GM18909 (cell line): ENCODE measurements around the gene EMILIN2.
"Not testable (repeated sequence)": the region's sequence is repeated elsewhere in the genome, so short reads cannot be mapped to it uniquely, and the experiment has no call there.

ENCODE experiments used
- ATAC-seq: cut with Tn5 transposase; IDR thresholded peaks from one replicate; pipeline ENCODE4 v1.9.1; 2021; ENCODE audit warnings: mild to moderate bottlenecking; ENCODE audit not compliant: unreplicated experiment, poor library complexity

EMILIN2 gene

GRCh38 chr18:2846636-2847316 is at the start of gene EMILIN2:
Gene EMILIN2 (plus strand): TSS chr18:2847006. CDS start chr18:2847189, 183 bp downstream.
- ATAC-seq, result peak; percentile 60

GRCh38 chr18:2797951-2798350 is 48.9 kb upstream of the EMILIN2 start:
- ATAC-seq, result peak; percentile 71

DNA sequence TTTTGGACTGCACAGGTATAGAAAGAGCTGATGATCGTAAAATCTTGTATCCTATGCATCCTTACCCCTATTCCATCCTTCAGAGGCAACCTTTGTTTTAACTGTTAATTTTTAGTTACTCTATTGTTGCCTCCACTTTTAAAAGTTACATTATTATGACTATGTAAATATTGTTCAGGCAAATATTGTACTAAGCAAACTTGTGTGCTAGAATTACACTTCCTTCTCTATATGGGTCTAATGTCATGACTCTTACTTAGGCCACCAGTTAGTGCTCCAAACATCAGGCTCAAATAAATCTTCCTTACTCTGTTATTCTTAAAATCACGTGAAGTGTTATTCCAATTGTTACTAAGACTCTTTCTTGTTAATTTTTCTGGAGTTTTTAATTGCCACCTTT is 47.4 kb upstream of the EMILIN2 start:
- no peak for ATAC-seq

GRCh38 chr18:2805970-2806943 is 40.5 kb upstream of the EMILIN2 start:
- no peak for ATAC-seq

DNA sequence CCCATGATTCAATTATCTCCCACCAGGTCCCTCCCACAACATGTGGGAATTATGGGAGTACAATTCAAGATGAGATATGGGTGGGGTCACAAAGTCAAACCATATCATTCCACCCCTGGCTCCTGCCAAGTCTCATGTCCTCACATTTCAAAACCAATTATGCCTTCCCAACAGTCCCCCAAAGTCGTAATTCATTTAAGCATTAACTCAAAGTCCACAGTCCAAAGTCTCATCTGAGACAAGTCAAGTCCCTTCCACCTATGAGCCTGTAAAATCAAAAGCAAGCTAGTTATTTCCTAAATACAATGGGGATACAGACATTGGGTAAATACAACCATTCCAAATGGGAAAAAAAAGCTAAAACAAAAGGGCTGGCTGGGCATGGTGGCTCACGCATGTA is 38.2 kb upstream of the EMILIN2 start:
- not testable (repeated sequence) for ATAC-seq

DNA sequence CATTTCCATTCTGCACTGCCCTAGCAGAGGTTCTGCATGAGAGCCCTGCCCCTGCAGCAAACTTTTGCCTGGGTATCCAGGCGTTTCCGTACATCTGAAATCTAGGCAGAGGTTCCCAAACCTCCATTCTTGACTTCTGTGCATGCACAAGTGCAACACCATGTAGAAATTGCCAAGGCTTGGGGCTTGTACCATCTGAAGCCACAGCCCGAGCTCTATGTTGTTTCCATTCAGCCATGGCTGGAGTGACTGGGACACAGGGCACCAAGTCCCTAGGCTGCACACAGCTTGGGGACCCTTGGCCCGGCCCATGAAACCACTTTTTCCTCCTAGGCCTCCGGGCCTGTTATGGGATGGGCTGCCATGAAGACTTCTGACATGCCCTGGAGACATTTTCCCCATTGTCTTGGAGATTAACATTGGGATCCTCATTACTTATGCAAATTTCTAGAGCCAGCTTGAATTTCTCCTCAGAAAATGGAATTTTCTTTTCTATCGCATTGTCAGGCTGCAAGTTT is 37.1 kb upstream of the EMILIN2 start:
- not testable (repeated sequence) for ATAC-seq

DNA sequence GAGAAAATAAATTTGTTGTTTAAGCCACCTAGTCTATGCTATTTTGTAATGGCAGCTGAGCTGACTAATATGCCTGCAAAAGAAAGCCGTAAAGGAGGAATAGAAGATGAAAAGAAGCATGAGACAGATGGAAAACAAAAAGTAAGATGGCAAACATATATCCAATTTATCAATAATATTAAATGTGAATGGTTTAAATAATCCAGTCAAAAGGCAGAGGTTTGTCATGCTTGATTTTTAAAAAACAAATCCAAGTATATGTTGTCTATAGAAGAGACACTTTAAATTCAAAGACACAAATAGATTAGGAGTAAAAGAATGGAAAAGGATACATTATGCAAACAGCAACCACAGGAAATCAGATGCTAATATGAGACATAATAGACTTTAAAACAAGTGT is 35.4 kb upstream of the EMILIN2 start:
- ATAC-seq, result no peak

GRCh38 chr18:2814928-2815327 is 31.9 kb upstream of the EMILIN2 start:
- ATAC-seq, result no peak

- ATAC-seq, result no peak
Measured at GRCh38 chr18:2818281-2818680, 28.5 kb upstream of the EMILIN2 start.

DNA sequence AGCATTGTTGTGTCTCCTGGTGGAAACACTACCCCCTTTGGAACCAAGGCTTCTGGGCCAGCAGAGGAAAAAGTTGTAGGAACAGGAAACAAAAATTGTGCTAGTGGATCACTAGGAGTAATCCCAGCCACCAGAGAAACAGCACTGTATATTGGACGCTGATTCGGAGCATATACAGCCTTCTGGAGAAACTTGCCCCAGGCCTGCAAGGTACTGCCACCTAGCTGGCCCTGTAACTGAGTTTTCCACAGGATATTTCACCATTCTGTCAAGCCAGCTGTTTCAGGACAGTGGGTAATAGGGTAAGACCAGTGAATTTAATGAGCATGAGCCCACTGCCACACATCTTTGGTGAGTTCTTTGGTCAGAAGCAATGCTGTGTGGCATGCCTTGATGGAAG is 25.1 kb upstream of the EMILIN2 start:
- ATAC-seq, result no peak

DNA sequence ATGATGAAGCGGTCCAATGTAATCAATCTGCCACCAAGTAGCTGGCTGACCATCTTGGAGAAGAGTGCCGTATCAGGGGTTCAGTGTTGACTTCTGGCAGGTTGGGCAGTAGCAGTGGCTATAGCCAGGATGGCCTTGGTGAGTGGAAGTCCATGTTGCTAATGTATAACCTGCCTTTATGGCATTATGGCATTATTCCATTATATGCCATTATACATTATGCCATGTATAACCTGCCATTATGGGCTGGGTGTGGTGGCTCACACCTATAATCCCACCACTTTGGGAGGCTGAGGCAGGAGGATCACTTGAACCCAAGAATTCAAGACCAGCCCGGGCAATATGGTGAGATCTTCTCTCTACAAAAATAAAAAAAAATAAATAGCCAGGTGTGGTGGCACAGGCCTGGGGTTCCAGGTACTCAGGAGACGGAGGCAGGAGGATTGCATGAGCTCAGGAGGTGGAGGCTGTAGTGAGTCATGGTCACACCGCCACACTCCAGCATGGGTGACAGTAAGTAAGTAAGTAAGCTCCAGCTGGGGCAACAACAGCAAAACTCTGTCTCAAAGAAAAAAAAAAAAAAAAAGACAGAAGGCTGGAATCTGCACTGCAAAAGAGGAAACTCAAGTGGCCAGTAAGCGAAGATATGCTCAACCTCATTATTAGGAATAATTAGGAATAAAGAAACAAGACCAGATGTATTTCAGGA is 24.4 kb upstream of the EMILIN2 start:
- no peak for ATAC-seq

DNA sequence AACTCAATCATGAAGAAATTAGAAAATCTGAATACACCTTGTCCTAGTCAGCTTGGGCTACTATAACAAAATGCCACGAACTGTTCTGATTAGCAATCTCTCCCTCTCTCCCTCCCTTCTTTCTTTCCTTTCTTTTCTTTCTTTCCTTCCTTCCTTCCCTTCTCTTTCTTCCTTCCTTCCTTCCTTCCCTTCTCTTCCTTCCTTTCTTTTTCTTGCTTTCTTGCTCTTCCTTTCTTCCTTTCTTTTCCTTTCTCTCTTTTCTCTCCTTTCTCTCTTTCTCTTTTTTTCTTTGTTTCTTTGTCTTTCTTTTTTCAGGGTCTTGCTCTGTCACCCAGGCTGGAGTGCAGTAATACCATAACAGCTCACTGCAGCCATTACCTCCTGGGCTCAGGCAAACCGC is 23.6 kb upstream of the EMILIN2 start:
- no peak for ATAC-seq

DNA sequence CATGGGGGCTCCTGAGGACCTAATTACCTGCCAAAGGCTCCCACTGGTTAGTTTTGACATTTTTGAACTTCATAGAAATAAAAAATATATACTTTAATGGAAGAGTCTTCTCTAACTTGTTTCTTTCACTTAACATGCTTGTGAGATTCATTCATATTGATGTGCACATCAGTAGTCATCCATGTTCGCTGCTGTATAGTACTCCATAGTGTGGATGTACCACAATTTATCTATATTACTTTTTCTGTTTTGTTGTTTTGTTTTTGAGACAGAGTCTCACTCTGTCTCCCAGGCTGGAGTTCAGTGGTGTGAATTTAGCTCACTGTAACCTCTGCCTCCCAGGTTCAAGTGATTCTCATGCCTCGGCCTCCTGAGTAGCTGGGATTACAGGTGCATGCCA is 22.8 kb upstream of the EMILIN2 start:
- no peak for ATAC-seq

GRCh38 chr18:2824865-2825264 is 21.9 kb upstream of the EMILIN2 start:
- ATAC-seq, result no peak

GRCh38 chr18:2825613-2826175 is 21.1 kb upstream of the EMILIN2 start:
- no peak for ATAC-seq

DNA sequence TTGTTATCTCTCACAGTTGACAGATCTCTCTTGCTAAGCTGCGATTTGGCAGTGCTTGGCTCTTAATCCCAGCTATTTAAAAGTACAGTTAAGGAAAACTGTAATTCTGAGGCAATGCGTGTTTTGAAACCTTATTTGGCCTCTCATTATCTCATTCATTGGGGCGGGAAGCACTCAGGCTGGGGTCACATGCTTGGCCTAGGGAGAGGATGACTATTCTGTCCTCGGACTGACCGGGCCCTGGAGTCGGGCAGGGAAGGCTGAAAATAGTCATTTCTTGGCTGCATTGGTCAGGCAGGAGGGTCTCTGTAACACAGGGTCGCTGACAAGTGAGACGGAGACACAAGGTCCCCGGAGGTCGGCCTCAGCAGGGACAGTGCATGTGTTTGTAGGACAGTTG is 20.2 kb upstream of the EMILIN2 start:
- ATAC-seq, result no peak

- ATAC-seq, result no peak
Measured at GRCh38 chr18:2827061-2827460, 19.7 kb upstream of the EMILIN2 start.

DNA sequence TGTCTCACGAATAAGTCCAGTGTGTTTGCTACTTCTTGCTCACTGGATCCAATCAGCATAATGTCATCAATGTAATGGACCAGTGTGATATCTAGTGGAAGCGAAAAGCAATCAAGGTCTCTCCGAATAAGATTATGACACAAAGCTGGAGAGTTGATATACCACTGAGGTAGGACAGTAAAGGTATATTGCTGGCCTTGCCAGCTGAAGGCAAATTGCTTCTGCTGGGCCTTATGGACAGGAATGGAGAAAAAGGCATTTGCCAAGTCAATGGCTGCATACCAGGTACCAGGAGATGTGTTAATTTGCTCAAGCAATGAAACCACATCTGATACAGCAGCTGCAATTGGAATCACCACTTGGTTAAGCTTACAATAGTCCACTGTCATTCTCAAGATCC is 10.7 kb upstream of the EMILIN2 start:
- ATAC-seq, result not testable (repeated sequence)

DNA sequence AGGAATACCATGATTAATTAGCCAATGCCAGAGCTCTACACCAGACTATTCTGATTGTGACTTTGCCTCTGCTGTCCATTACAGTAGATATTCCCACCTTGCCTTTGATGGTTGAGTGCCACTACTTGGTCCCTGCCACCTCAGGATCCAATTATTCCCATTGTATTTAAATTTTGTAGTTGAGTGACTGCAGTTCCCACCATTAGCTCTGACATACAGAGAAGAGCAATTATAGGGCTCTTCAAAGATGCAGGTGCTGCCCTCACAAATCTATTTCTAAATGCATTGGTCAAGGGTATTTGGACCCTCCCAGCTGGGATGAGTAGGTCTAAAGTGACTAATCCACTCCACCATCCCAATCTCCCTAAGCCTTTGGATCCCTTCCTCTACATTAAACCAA is 9.5 kb upstream of the EMILIN2 start:
- not testable (repeated sequence) for ATAC-seq

- no peak for ATAC-seq
Measured at GRCh38 chr18:2839202-2839601, 7.6 kb upstream of the EMILIN2 start.
